Naive thymus-derived CD4-positive, alpha-beta T cell (primary cell): ENCODE measurements around the gene RPS3A. TPM values are rescaled to one million over a fixed set of nuclear protein-coding genes. Genes with fewer than 3 reads are reported as not detected.
"Not testable (repeated sequence)": the region's sequence is repeated elsewhere in the genome, so short reads cannot be mapped to it uniquely, and the experiment has no call there.

Experiments used
- ATAC-seq: fragments of 150-1000 bp; cut with Tn5 transposase; 2 replicates; pipeline ENCODE4 v1.10.0; 2021; ENCODE audit warnings: mild to moderate bottlenecking, moderate library complexity
- CTCF ChIA-PET: fragments of 350-600 bp; sonication (Branson Sonifier 250); formaldehyde crosslinking; loops from one replicate; lab custom pipeline; 2021; ENCODE audit warnings: antibody characterized with exemption; lab: Charles Lee
- POLR2A ChIA-PET: fragments of 350-600 bp; sonication (Branson Sonifier 250); formaldehyde crosslinking; loops from one replicate; lab custom pipeline; 2021; ENCODE audit warnings: antibody characterized with exemption, inconsistent platforms; lab: Charles Lee
- DNase-seq, 9 donors: peaks; one replicate each; pipeline versions ENCODE4 v3.0.0 to v3.0.0-alpha.2; 2020 to 2022; ENCODE audit warnings: mixed read lengths in 1 of 9
- H3K27ac ChIP-seq: one replicate; pipeline ENCODE4 v1.7.0; 2013; ENCODE audit warnings: mild to moderate bottlenecking, low read depth, low read length, moderate library complexity
- H3K27me3 ChIP-seq, 2 donors: one replicate each; pipeline ENCODE4 v1.7.0; 2013; ENCODE audit warnings: low read length in 2 of 2, mild to moderate bottlenecking in 2 of 2, moderate library complexity in 2 of 2; ENCODE audit not compliant: control insufficient read depth in 2 of 2, insufficient read depth in 2 of 2
- H3K36me3 ChIP-seq, 3 experiments: 1 replicate in 2 of 3; 2 replicates in 1 of 3; pipeline ENCODE4 v1.7.0; 2013; ENCODE audit warnings: low read length in 3 of 3, mild to moderate bottlenecking in 3 of 3, moderate library complexity in 1 of 3; ENCODE audit not compliant: insufficient read depth in 3 of 3, control insufficient read depth in 2 of 3
- H3K4me1 ChIP-seq, 2 donors: one replicate each; pipeline ENCODE4 v1.7.0; 2013; ENCODE audit warnings: low read length in 2 of 2, mild to moderate bottlenecking in 2 of 2, moderate library complexity in 1 of 2; ENCODE audit not compliant: control insufficient read depth in 2 of 2, insufficient read depth in 2 of 2
- H3K4me3 ChIP-seq: 2 replicates; pipeline ENCODE4 v1.7.0; 2013; ENCODE audit warnings: mild to moderate bottlenecking, low read length
- H3K9me3 ChIP-seq, 3 experiments: 1 replicate in 2 of 3; 2 replicates in 1 of 3; pipeline ENCODE4 v1.7.0; 2013; ENCODE audit warnings: low read length in 3 of 3; ENCODE audit not compliant: control insufficient read depth in 2 of 3
- H3K27ac Mint-ChIP-seq, 9 donors: one replicate each; pipeline ENCODE4 v1.8.0; 2020 to 2022; ENCODE audit warnings: mixed read lengths in 9 of 9, mild to moderate bottlenecking in 8 of 9, moderate library complexity in 5 of 9, inconsistent platforms in 2 of 9
- H3K27me3 Mint-ChIP-seq, 5 donors: one replicate each; pipeline ENCODE4 v1.8.0; 2021 to 2022; ENCODE audit warnings: mixed read lengths in 5 of 5, mild to moderate bottlenecking in 1 of 5
- H3K36me3 Mint-ChIP-seq, 5 donors: one replicate each; pipeline ENCODE4 v1.8.0; 2020 to 2022; ENCODE audit warnings: mixed read lengths in 5 of 5, mild to moderate bottlenecking in 3 of 5, inconsistent platforms in 1 of 5
- H3K4me1 Mint-ChIP-seq, 7 donors: one replicate each; pipeline ENCODE4 v1.8.0; 2020 to 2022; ENCODE audit warnings: mixed read lengths in 7 of 7, mild to moderate bottlenecking in 3 of 7, inconsistent platforms in 1 of 7
- H3K4me3 Mint-ChIP-seq, 10 donors: one replicate each; pipeline ENCODE4 v1.8.0; 2020 to 2022; ENCODE audit warnings: mild to moderate bottlenecking in 10 of 10, mixed read lengths in 10 of 10, moderate library complexity in 6 of 10, inconsistent platforms in 2 of 10
- H3K9me3 Mint-ChIP-seq, 11 donors: one replicate each; pipeline ENCODE4 v1.8.0; 2020 to 2022; ENCODE audit warnings: mixed read lengths in 11 of 11, mild to moderate bottlenecking in 4 of 11, inconsistent platforms in 1 of 11, moderate library complexity in 1 of 11
- intact Hi-C, 2 donors: fragments of 100-400 bp; cut with micrococcal nuclease; formaldehyde crosslinking; loops; one replicate each; pipeline ENCODE4 v1.15.1; 2023
- polyA plus RNA-seq, 2 donors: library from polyadenylated mRNA; unstranded; fragments of 300-500 nt; fragmentation: Illumina TruSeq; gene quantifications; one replicate each; pipeline ENCODE4 v1.2.3, GENCODE V29; 2021
- total RNA-seq, 6 experiments: library from RNA in 5 of 6; stranded (reverse) in 5 of 6; gene quantifications; 1 replicate in 5 of 6; 2 replicates in 1 of 6; pipeline ENCODE4 v1.2.3 and lab custom pipeline; 2021 to 2026

The RPS3A gene
- total RNA-seq (1,000 to 10,000 TPM; 1,723 to 5,358 (median 3,483) TPM), polyA plus RNA-seq (1,000 to 10,000 TPM; 4,368 to 6,596 TPM), total RNA-seq (lab: John Stamatoyannopoulos, UW) (1,322 reads per million, percentile 99 among the genes with 10 or more reads in this experiment)

DNA sequence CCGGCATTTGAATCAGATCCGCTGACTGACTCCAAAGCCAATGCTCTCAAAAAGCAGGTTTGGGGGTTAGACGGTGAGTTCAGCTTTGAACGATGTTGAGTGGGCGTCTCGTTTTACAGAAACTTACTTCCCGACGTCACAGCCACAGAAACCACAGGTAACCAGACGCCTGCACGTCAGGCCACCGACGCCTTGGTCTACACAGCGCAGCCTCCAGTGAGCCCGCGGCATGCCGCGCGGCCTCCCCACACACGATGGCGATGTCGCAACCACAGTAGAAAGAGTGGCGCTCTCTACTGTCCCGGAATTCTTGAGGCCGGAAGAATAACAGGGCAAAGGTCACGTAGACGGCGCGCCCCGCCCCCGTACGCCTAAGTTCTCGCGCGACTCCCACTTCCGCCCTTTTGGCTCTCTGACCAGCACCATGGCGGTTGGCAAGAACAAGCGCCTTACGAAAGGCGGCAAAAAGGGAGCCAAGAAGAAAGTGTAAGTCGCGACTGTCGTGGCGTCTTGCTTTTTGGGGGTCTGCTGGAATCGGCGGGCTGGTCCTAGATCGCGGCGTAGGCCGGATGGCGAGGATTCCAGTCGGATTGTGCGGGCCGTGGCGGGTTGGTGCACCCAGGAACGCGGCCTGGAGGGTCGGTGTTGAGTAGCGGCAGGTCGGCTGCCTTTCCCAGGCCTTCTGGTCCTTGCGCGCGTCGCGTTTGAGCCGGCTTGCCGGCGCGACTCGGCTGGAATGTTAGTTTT, at the start of gene RPS3A:
Gene RPS3A, plus strand, starts transcription at position 400 of the 747 bp plus-strand sequence. Its CDS starts 25 bp downstream, at position 425.
- peaks cover 8 to 34% (median 23%) of the 10 kb centered on the region in 5 donors for H3K36me3 Mint-ChIP-seq
- no peaks in the 10 kb centered on the region for H3K27me3 ChIP-seq
- DNase-seq, result peak; percentile 95 to 100 (median 99)
- H3K27ac Mint-ChIP-seq, result peak within 1 kb of the TSS; percentile 97 to 99 (median 98)
- H3K9me3 Mint-ChIP-seq, result peaks cover 0 to 6% (median 0%) of the 10 kb centered on the region in 11 donors
- H3K27me3 Mint-ChIP-seq, result peaks cover 0 to 4% (median 0%) of the 10 kb centered on the region in 5 donors
- H3K36me3 ChIP-seq, result peaks cover 9 to 28% (median 28%) of the 10 kb centered on the region in 3 experiments
- ChIA-PET CTCF (interaction anchor here (0.7 to 1.5 kb wide), 3 partner anchors 9 to 1682 kb away, joined by 3 to 4 read pairs (median 4); no protein-coding TSS in a partner anchor), POLR2A (interaction anchor here (1.0 to 3.1 kb wide), 10 partner anchors 9 to 1580 kb away, joined by 3 to 36 read pairs (median 4); partner anchors contain the start of genes LRBA and TMEM154)
- H3K9me3 ChIP-seq, result no peaks in the 10 kb centered on the region
- intact Hi-C loops, result loop anchor here (1.0 to 5.0 kb wide), 9 partner anchors 67 to 1680 kb away; partner anchors contain the start of genes ARFIP1 (in 2 of the 2), FBXW7 (in 2 of the 2), LRBA (in 2 of the 2) and TIGD4 (in 2 of the 2)
- peak within 1 kb of the TSS; percentile 96 for H3K4me3 ChIP-seq
- peaks cover 14 to 18% of the 10 kb centered on the region in 2 donors for H3K4me1 ChIP-seq
- H3K4me3 Mint-ChIP-seq, result peak within 1 kb of the TSS; percentile 89 to 99 (median 96)
- peak; percentile 97 for ATAC-seq
- peaks cover 24 to 43% (median 28%) of the 10 kb centered on the region in 7 donors for H3K4me1 Mint-ChIP-seq
- peak within 1 kb of the TSS; percentile 89 for H3K27ac ChIP-seq

- H3K27me3 ChIP-seq, result no peaks in the 10 kb centered on the region
- peaks cover 0 to 1% (median 0%) of the 10 kb centered on the region in 5 donors for H3K36me3 Mint-ChIP-seq
- intact Hi-C loops, result no loop called here
- no peaks in the 10 kb centered on the region for H3K4me1 Mint-ChIP-seq
- ATAC-seq, result no peak
- ChIA-PET CTCF (no interaction called here), POLR2A (no interaction called here)
- DNase-seq, result no peak
- H3K27me3 Mint-ChIP-seq, result peaks cover 0 to 2% (median 0%) of the 10 kb centered on the region in 5 donors
- H3K27ac ChIP-seq, result no peak overlapping the region
- no peaks in the 10 kb centered on the region for H3K36me3 ChIP-seq
- H3K4me3 ChIP-seq, result no peak overlapping the region
- H3K9me3 Mint-ChIP-seq, result no peaks in the 10 kb centered on the region
- no peak overlapping the region for H3K4me3 Mint-ChIP-seq
- no peaks in the 10 kb centered on the region for H3K9me3 ChIP-seq
- no peaks in the 10 kb centered on the region for H3K4me1 ChIP-seq
- H3K27ac Mint-ChIP-seq, result no peak overlapping the region
Observed at GRCh38 chr4:151052785-151053184, 46.6 kb upstream of the RPS3A start.

DNA sequence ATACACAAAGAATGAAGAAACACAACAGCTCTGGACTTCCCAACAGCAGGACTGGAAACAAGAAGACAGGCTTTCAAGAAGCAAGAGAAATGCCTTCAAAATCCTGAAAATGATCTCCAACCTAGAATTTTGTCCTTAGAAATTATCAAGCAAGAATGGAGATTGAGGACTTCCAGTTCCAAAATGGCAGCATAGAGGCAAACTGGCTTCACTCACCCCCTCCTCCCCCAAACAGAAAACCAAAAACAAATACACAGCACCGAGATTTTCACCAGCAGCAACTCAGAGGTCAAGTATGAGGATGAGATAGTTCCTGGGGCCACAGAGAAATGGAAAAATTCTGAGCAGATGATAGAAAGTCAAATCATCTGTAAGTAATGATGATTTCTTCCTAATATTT, 43.9 kb upstream of the RPS3A start:
- Histone ChIP-seq H3K27ac (no peak overlapping the region), H3K9me3 (no peaks in the 10 kb centered on the region), H3K27me3 (no peaks in the 10 kb centered on the region), H3K36me3 (no peaks in the 10 kb centered on the region), H3K4me3 (no peak overlapping the region), H3K4me1 (no peaks in the 10 kb centered on the region)
- Mint-ChIP-seq H3K4me3 (no peak overlapping the region), H3K9me3 (no peaks in the 10 kb centered on the region), H3K36me3 (peaks cover 0 to 1% (median 0%) of the 10 kb centered on the region in 5 donors), H3K4me1 (no peaks in the 10 kb centered on the region), H3K27me3 (peaks cover 0 to 2% (median 0%) of the 10 kb centered on the region in 5 donors), H3K27ac (no peak overlapping the region)
- no peak for ATAC-seq
- intact Hi-C loops, result no loop called here
- ChIA-PET CTCF (no interaction called here), POLR2A (no interaction called here)
- DNase-seq, result no peak

DNA sequence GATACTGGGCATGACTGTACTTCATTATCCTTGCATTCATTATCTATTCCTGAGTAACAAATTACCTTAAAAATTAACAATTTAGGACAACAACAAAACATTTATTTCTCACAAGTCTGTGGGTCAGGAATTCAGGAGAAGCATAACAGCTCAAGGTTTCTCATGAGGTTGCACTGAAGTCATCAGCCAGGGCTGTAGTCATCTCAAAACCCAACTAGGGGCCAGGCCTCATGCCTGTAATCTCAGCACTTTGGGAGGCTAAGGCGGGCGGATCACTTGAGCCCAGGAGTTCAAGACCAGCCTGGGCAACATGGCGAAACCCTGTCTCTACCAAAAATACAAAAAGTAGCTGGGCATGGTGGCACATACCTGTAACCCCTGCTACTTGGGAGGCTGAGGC, 36.3 kb upstream of the RPS3A start:
- H3K4me3 ChIP-seq, H3K36me3 ChIP-seq, H3K4me1 Mint-ChIP-seq, H3K27ac Mint-ChIP-seq, H3K4me3 Mint-ChIP-seq, H3K9me3 ChIP-seq, H3K27me3 Mint-ChIP-seq, H3K27me3 ChIP-seq, H3K9me3 Mint-ChIP-seq, ATAC-seq, H3K36me3 Mint-ChIP-seq, H3K27ac ChIP-seq, H3K4me1 ChIP-seq, intact Hi-C loops, POLR2A ChIA-PET, DNase-seq: not testable (repeated sequence)
- CTCF ChIA-PET, result interaction anchor here (0.6 kb wide), 2 partner anchors 20 to 145 kb away, joined by 3 to 5 read pairs; no protein-coding TSS in a partner anchor

- no peak overlapping the region for H3K27ac ChIP-seq
- no peaks in the 10 kb centered on the region for H3K36me3 Mint-ChIP-seq
- no peak overlapping the region for H3K4me3 ChIP-seq
- ChIA-PET CTCF (no interaction called here), POLR2A (no interaction called here)
- intact Hi-C loops, result no loop called here
- ATAC-seq (no peak), DNase-seq (no peak)
- H3K36me3 ChIP-seq, result no peaks in the 10 kb centered on the region
- H3K9me3 ChIP-seq, result no peaks in the 10 kb centered on the region
- H3K27ac Mint-ChIP-seq, result no peak overlapping the region
- H3K27me3 ChIP-seq, result no peaks in the 10 kb centered on the region
- no peaks in the 10 kb centered on the region for H3K9me3 Mint-ChIP-seq
- peaks cover 0 to 6% (median 4%) of the 10 kb centered on the region in 5 donors for H3K27me3 Mint-ChIP-seq
- H3K4me1 ChIP-seq, result no peaks in the 10 kb centered on the region
- H3K4me1 Mint-ChIP-seq, result peaks cover 0 to 5% (median 0%) of the 10 kb centered on the region in 7 donors
- no peak overlapping the region for H3K4me3 Mint-ChIP-seq
Observed at GRCh38 chr4:151067316-151067970, 32.0 kb upstream of the RPS3A start.

- Mint-ChIP-seq H3K9me3 (peaks cover 0 to 2% (median 0%) of the 10 kb centered on the region in 11 donors), H3K4me1 (peaks cover 0 to 5% (median 0%) of the 10 kb centered on the region in 7 donors), H3K36me3 (no peaks in the 10 kb centered on the region), H3K27ac (no peak overlapping the region), H3K4me3 (no peak overlapping the region), H3K27me3 (peaks cover 0 to 6% (median 4%) of the 10 kb centered on the region in 5 donors)
- ATAC-seq (no peak), DNase-seq (no peak)
- Histone ChIP-seq H3K4me3 (no peak overlapping the region), H3K27ac (no peak overlapping the region), H3K36me3 (no peaks in the 10 kb centered on the region), H3K4me1 (no peaks in the 10 kb centered on the region), H3K9me3 (no peaks in the 10 kb centered on the region), H3K27me3 (no peaks in the 10 kb centered on the region)
- POLR2A ChIA-PET, result no interaction called here
- intact Hi-C loops, result no loop called here
- CTCF ChIA-PET, result no interaction called here
Observed at GRCh38 chr4:151074416-151074916, 25.0 kb upstream of the RPS3A start.
